HG02973 (cell line): ENCODE data around the gene HMGXB3.

Experiments
- ATAC-seq: cut with Tn5 transposase; IDR thresholded peaks from one replicate; pipeline ENCODE4 v1.9.1; 2021; ENCODE audit warnings: moderate library complexity; ENCODE audit not compliant: unreplicated experiment

Gene HMGXB3

DNA sequence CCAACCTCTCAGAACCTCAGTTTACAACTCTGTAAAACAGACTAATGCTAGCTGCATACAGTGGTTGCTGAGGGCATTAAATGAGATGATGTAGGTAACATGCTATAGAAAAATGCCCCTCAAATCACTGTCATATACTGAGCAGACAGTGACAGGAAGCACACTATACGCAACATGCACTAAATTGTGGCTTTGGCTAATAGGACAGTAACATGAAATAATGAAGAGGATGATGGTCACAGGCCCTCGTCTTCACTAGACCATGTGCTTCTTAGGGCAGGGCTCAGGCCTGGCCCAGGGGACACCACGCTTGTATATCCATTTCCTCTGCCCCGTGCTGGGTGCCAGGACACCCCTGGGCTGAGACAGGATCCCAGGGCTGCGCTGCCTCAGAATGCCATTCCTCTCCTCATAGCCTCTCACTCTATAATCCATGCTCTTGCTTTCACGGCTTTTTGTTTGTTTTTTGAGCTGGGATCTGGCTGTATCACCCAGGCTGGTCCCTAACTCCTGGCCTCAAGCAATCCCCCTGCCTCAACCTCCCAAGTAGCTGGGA, 66.9 kb downstream of the HMGXB3 start:
- no peak for ATAC-seq

DNA sequence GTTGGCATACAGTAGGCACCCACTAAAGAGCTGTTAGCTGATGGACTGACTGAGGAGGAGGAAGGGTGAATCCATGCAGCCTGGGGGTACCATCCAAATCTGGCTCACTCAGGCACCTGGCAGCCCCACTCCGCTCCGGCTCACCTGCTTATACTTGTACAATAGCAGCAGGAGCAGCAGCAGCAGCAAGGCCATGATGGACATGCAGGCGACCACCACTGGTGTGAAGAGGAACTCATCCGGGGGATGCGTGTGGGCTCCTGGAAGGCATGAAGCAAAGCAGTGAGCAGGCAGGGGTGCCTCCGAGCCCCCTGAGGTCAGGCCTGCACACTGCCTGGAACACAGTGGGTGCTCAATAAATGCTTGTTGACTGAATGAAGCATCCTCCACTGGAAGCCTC, 67.5 kb downstream of the HMGXB3 start:
- no peak for ATAC-seq

DNA sequence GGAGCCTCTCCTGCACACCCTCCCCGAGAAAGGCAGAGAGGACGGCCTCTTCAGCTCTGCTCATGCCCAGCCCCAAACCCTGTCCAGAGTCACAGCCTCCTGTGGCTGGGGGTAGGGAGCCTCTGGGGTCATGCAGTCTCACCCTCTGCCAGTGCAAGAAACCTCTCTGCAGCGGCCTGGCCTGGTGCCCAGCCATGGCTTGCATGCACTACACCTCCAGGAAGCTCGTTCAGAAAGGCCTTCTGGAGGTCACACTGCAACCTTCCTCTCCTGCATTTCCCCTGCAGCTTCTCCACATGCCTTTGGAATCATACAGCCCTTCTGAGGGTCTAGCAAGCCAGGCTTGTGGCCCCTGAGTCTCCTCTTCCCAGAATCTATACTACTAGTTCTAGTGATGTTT, 67.9 kb downstream of the HMGXB3 start:
- ATAC-seq: no peak

DNA sequence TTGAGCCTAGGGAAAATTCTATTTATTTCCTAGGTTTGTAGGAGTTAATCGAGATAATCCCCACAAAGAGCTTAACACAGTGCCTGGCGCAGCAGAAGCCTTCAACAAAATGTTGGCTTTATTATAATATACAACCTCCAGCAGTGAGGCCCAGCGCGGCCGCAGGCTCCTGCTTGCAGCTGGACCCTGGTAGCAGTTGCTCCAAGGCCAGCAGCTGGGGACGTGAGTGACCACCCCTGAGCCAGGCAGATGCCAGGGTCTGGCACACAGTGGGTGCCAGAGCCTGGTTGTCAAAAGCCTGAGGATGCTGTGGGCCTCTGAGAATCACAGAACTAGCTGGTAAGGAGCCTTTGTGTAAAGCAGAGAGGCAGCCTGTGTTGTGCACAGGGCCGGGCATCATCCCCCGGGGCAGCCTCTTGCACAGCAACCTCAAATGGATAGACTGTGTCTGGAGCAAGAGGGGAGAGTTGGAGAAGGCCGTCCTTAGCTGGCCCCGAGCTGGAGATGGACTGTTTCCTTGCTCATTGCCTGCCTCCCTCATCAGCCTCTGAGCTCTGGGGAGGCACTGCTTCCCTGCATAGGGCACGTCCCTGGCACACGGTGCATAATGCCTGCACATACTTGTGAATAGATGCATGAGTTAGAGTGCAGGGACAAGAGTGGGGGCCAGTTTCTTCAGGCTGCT, 68.6 kb downstream of the HMGXB3 start:
- no peak for ATAC-seq

DNA sequence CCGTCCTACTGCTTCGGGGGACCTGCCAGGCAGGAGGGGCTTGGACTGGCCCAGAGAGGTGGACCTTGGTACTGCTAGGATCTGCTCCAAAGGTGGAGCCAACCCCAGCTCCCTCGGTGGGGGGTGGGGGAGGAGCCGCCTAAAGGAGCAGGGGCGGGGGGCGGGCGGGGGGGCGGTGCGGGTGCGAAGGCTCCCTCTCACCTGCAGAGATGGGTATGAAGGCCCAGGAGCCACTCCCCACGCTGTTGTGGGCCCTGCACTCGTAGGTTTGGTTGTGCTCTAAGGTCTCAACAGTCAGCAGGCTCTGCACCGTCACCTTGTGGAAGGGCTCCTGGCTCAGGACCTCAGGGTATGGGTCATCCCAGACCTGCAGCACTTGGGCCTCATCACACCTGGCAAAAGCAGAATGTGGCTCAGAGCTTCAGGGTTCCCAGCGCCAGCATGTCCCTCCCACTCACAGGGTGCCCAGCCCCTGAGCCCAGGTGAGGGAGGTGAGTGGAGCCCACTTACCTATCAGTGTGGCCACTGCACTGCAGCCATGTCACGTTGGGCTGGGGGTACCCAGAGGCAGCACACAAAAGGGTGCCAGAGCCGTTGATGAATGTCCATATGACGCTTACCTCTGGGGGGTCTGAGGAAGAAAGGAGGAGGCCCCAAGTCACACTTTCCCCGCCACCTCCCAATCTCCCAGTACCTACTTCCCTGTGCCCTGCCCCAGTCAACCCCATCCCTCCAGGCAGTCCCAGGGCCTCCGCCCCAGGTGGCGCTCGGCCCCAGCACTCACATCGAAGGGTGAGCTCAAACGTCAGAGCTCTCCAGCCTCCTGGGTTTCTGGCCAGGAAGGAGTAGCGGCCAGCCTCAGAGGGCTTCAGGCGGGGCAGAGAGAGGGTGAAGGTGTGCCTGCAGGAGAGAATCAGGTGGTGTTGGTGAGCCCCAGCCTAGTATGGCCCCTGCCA, 69.4 kb downstream of the HMGXB3 start:
- no peak for ATAC-seq

DNA sequence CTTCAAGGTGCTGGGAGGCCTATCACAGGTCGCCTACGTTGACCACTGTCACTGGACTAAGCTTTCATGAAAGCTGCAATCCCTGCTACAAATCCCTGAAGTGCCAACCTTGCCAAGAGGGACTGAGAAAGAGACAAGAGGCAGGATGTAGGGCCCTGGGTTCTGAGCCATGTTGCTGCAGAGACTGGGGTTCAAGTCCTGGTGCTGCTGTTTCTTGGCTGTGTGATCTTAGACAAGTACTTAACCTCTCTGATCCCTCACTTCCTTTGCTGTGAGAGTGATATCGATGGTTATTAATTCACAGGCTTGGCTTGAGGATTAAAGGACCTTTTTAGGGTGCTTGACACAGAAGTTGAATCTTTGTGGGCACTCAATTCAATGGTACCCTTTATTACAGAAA, 70.3 kb downstream of the HMGXB3 start:
- ATAC-seq: no peak

DNA sequence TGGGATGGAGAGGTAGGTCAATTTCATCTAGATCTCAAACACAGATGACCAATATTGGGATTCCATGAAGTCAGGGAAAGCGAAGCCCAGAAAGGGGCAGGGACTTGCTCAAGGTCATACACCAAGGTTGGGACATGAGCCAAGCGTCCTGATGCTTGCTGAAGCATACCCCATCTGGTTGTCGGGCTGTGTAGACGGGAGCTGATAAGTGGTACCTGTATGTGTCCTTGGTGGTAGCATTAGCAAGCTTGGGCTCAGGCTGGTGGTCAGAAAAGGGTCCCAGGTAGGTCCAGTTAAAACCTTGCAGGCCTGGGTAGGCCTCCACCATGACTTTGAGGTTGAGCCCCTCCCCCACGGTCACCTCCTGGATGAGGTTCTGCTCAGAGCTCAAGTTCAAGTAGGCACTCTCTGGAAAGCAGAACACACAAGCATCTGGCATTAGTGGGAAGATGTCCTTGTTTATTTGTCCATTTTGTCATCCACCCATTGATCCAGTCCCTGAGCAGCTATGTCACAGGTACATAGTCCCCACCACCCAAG, 72.6 kb downstream of the HMGXB3 start:
- ATAC-seq: no peak

DNA sequence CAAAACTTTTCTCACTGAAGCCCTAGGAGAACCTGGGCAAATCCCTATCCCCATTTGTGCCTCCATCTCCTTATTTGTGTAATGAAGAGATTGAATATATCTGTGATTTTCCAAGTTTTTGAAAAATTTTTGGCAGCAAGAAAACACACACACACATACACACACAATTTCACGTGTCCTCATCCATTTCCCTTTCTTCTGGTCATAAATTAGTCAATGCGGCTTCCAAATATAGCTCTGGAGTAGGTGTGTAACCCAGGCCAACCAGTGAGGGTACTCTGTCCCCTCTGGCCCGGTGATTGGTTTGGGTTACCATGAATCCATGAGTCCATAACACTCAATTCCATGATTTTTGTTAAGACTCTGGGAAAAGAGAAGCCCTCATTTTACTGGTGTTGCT, 73.1 kb downstream of the HMGXB3 start:
- ATAC-seq: no peak

DNA sequence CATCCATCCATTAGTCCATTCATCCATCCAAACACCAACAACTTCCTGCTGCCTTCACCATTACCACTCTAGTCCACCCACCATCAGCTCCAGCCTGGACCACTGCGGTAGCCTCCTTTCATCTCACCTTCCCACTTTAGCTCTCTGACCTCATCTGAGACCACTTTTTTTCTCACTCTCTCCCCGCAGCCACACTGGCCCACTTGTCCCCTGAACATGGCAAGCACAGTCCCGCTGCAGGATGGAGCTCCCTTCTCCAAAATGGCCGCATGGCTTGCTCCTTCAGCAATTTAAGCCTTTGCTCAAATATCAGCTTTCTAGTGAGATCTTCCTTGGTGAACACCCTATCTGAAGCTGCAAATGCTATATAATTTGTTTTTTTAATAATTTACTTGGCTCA, 74.7 kb downstream of the HMGXB3 start:
- ATAC-seq: no peak

DNA sequence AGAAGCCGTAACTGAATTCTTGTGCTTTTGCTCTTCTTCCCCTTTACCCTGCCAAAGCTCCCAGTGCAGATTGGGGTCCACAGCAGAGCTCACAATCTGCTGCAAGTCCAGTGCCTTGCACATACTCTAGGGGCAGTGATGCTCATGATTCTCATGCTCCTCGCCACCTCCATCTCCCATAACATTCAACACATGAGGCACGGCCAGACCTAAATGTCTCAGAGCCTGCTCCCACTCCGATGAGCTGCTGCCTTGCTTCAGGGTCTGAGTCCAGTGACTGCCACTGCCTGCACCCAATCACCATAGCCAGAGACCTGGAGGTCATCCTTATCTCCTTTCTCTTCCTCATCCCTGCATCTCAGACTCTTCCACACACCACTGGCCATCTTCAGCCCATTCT, 75.3 kb downstream of the HMGXB3 start:
- no peak for ATAC-seq

DNA sequence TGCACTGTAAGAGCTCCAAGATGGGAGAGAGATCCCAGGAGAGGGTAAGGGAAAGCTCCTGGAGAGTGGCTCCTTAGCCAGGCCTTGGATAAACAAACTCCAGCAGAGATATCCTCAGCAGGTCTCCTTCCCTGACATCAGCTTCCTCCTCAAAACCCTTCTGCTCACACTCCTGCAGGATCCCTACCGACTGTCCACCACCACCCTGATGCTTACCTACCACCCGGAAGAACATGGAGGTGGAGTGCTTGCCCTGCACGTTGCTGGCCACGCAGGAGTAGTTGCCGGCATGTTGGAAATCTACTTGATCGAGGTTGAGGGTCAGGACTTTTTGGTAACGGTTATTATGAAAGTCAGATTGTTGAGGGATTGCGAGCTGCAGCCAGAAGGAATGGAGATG, 76.5 kb downstream of the HMGXB3 start:
- ATAC-seq: no peak

DNA sequence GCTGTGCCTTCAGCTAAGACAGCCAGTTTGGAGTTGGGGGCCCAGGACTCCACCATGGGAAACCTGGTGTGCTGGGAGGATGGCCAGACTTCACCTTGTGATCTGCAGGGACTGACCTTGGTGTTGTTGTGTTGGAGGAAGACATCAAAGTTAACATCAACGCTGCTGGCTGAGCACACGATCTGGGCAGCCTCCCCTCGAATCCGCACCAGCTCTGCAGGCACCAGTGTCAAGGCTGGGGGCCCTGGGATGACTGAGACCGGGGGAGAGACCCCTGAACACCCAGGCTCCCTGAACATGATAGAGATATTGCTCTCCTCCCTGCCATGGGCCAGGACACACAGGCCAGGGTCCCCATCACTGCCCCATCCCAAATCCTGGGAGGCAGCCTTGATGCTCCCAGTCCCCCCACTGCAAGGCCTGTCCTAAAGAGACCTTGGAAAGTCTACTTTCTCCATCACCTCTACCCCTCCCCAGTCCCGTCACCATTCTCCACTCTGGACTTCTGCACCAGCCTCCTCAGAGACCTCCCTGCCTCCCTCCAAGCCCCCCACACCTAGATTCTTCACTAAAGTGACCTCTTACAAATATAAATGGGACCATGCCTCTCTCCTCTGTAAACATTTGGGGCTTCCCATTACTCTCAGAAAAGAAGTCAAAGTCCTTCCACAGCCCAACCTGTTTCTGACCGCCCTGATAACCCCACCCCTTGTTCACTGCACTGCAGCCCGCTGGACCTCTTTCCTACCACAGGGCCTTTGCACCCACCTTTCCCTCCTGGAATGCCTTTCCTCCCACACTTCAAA, 77.7 kb downstream of the HMGXB3 start:
- no peak for ATAC-seq

DNA sequence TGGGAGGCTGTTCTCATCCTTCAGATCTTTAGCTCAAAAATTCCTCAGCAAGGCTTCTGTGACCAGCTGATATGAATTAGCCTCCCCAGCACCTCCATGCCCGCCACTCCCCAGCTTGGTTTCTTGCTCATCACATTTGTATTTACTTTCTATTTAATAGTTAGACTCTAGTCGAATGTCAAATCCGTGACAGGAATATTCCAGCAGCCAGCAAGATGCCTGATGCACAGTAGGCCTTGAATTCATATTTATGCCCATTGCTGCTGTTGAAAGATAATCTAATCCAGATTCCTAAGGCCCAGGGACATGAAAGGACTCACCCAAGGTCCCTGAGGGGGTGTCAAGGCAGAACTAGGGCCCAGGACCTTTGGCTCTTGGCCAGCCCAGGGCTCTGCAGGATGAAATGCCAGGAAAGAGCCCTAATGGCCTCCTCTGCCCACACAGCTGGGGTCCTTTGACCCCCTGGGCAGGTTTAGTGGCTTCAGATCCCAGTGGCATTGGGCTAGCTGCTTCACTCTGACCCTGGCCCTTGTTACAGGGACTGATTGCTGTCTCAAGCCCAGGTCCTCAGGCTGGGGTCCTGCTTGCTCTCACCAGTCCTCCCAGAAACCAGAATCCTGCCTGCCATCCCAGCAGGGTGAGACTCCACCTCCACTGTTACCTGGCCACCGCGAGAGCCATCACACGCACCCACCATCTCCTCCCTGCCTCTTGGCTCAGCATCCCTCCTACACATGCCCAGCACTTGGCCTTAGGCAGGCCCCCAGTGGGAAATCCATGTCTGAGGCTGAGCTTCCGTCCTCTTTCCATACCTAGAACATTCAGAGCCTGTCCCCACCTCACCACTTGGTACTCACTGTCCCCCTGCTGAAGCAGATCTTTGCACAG, 78.5 kb downstream of the HMGXB3 start:
- ATAC-seq: no peak

DNA sequence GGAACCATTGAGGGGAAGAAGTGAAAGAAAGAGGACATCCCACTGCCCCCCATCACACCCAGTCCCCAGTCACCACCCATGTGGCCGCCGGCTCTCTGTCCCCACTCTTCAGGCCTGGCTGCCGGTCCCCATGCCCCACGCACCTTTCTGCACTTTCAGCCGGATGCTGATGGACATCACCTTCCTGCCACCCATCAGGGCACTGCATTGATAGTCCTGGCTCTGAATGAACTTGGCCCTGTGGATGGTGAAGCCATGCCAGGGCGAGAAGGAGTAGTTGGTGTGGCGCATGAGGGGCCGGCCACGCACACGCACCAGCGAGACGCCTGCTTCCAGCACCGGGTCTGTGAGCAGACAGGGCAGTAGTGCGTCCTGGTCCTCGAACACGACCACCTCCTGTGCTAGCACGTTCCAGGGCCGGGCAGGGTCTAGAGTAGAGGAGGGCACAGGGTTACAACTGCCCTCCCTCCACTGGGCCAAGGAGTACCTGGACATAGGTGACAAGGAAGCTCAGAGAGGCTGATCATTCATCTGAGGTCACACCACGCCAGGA, 79.4 kb downstream of the HMGXB3 start:
- no peak for ATAC-seq

DNA sequence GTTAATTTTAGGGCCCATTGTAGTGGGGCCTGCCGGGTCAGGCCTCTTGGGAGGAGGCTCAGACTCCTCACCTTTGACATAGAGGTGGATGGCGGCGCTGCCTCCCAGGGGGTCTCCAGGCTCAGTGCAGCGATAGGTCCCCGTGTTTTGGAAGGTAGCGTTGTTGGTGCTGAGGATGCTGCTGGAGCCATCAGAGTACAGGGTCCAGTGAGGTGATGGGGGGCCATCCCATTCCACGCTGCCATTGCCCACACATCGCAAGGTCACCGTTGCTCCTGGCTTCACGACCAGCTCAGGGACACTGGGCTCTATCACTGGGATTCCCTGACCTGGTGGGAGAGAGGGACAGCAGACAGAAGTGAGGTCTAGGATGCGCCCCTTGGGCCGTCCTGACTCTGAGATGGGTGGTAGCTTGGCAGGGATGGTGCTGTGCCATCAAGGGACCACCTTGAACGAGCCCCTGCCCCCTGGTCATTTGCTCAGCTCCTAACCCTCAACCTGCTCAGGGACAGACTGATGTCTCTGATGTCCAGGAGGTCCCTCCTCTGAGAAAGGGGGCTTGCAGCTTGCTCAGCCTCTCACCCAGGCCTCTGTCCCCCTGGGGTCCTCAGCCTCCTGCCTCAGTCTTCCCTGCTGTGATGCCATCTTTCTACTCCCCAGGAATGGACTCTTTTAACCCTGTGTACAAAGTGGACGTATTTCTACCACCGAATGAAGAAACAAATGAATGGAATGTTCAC, 80.3 kb downstream of the HMGXB3 start:
- ATAC-seq: no peak

DNA sequence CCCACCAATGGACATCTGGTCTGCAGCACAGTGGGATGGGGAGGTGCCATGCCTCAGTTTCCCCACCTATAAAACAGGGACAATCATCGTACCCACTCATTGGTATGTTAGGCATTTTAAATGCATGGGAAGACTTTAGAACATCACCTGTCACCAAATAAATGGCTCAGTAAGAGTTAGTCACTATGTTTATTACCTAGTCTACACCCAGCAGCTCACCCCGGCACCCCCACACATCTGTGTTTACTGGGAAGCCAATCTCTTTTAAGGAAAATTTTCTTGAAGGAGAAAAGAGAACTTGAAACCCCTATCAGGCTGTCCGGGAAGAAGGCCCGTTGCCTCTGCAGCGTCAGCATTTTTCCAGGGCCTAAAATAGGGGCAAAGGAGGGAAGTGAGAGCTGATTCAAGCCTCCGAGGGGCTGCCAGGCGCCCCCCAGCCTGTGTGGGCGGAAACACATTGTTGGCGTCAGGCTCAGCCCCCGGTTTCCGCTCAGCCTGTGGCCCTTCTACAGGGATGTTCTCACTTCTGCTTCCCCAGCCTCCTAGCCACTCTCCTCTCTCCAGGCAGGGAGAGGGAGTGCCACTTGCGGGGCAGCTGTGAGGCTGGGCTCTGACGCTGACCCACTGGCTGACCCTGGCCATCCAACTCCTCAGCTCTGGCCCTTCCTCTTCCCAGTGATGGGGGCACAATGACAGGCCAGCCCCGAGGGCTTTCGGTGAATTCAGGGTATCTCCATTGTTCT, 81.2 kb downstream of the HMGXB3 start:
- ATAC-seq: peak; percentile 89

DNA sequence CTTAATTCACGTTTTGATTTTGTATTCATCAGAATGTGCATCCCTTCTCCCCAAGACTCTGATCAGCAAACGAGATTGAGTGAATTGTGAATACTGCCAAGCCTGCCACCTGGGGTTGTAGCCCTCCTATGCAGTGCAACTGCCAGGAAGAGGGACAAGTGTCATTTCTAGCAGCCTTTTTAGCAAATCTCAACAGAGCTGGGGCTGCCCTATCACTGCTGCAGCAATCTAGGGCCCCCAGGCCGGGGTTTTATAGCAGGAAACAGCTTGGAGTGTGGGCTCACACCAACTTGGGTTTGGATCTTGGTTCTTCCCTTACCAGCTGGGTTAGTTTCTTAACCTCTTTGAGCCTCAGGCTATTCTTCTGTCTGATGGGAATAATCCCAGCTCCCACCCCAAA, 81.8 kb downstream of the HMGXB3 start:
- peak; percentile 12 for ATAC-seq

DNA sequence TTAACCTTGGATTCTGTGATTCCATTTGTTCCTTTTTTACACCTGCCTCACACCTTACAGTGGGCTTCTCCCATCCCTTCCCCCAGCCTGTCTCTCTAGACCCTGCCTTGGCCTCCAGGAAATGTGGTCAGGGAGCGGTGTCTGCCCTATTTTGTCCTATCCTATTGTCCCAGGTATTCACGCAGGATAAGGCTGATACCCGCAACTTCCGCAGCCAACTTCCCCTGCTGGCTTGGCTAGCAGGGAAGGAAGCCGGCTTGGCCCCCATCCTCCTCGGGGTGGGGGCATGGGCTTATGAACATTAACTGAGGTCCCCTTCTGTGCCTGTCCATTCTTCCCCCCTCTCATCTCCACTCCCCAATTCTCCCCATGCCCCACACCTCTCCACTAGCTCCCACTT, 82.3 kb downstream of the HMGXB3 start:
- no peak for ATAC-seq
